NCI-H510A (cell line): ENCODE data around the gene LPAR4.
"Not testable (repeated sequence)": the region's sequence is repeated elsewhere in the genome, so short reads cannot be mapped to it uniquely, and the experiment has no call there.

Experiments
- DNase-seq: peaks from one replicate; lab custom pipeline; 2025; lab: John Stamatoyannopoulos, UW

The LPAR4 gene, protein sequence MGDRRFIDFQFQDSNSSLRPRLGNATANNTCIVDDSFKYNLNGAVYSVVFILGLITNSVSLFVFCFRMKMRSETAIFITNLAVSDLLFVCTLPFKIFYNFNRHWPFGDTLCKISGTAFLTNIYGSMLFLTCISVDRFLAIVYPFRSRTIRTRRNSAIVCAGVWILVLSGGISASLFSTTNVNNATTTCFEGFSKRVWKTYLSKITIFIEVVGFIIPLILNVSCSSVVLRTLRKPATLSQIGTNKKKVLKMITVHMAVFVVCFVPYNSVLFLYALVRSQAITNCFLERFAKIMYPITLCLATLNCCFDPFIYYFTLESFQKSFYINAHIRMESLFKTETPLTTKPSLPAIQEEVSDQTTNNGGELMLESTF

DNA sequence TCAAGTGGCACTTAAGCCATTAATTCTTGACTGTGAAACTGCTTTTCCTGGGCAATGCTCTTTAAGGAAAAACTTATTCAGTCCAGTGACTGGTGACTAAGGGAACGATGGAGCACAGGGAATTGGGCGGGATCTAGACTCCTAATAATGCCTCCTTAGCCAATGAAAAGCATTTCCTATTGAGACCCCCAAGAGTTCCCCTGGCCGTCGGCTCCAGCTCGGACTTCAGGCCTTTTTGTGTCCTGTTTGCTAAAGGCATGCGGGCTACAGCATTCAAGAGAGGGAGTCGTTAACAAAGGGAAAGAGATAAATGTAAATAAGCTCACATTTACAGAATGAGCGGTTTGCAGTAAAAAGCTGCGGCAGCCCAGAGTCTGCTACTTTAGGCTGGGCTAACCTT lies at the start of gene LPAR4:
TSS of gene LPAR4 (plus strand) at position 232 of the 400 bp plus-strand sequence. CDS start 7,150 bp downstream, outside the sequence.
- no peak for DNase-seq

DNA sequence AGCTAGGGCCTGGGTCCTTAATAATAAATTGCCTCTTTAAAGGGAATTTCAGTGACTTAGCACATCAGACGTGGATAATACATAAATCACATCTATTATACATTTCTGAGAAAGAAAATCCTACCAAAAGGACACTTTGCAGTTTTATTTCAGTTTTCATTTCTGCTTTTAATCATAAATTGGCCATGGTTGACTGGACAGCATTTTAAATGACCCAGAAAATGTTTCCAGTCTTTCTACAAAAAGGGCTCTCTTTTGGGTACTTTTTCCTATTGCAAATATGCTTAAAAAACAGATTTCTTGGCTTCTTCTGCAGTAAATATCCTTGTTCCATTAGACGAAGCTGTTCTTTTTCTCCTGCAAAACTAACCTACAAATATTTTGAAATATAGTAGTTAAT lies 41.4 kb upstream of the LPAR4 start:
- DNase-seq = no peak

DNA sequence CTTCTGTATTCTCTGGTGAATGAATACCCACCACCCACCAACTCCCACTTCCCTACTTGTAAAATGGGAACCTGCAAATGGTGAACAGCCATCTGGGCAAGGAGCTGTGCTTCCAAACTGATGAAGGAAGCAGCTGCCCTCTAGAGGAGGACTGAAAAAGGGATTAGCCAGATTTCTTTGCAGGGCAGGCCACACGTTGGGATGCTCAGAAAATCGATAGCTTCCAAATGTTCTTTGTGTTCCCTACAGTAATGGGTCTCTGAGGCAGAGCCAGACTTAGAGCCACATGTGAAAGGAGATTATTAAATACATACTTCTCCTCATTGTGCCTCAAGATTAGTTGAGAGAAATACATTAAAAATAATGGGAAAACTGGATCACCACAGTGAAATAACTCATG lies 39.3 kb upstream of the LPAR4 start:
- no peak for DNase-seq

DNA sequence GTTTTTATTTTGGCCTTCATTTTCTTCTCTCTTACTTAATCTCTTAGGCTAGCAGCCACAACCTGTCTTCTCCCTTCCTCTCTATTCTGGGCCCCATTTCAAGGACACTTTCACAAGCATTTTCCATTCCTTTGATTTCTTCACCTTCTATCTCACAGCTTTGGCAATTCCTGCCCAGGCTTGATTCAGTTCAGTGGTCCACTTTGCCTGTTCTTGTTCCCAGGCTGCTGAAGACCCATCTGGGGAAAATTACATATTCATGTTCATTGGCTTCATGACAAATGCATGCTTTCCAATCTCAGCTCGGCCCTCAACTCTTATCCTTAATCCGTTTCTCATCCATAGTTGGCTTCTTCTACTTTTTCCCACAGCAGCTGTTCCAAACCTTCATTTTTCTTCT lies 38.7 kb upstream of the LPAR4 start:
- no peak for DNase-seq

DNA sequence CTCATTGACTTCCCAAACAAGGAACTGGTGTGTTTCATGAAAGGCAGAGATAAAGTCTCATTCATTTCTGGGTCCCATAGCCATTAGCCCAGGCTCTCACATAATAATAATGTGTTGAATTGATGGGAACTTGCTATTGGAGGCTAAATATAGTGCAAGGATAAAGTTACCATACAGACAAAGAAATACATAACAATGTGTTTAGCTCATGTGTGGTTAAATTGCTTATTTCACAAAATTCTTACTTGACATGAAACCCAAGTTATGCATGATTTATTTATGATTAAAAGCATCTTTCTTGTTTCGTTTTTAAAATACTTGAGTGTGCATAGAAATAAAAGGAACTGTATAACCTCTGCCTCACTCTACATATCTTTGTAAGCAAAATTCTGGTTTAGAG lies 37.3 kb upstream of the LPAR4 start:
- DNase-seq = no peak

DNA sequence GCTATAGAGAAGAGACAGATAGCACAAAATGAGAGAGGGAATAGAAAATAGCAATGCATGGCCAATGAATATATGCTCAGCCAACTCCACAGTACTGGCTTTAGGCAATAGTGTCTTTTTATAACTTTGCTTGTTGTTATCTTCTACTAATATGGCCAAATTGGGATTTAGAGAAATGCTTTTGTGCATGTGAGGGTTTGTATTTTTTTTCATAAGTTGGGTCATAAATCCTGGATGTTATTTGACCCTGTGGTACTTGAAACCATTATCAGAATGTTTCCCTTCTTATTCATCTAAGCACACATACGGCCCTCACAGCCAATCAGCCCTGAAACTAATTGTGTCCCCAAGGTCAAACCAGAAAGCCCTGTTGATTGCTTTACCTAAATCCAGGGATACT lies 35.2 kb upstream of the LPAR4 start:
- no peak for DNase-seq

DNA sequence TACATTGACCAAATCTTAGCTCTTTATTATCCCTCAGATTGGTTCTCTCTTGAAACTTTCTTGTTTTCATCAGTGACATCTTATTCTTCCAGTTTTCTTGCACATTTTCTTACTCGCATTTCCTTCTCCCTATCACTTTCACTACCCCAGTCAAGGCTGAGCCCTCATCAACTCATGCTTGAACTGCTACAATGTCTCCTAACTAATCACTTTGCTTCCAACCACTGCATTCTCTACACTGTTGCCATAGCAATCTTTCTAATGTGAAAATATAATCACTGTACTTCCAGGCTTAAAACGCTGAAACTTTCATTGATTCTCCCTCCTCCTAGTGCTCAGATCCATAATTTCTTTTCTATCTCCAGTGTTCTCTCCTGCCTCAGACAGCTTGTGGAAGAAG lies 22.2 kb upstream of the LPAR4 start:
- no peak for DNase-seq

DNA sequence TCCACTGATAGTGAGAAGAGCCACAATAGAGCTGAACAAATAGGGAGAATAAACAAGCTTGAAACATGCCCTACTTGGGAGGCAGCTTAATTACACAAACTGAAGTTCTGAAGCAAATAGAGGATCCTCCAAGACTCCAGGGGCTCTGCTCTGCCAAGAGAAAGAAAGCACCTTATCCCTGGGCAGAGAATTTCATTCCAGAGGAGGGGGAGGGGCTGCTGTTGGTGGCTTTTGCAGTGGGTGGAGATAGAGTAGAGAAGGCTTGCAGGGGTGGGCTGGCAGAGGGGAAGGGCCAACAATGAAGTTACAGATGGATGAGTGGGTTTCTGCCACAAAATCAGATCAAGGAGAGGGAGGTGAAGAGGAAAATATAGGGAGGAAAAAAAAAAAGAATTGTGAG lies 1.0 kb upstream of the LPAR4 start:
- no peak for DNase-seq

DNA sequence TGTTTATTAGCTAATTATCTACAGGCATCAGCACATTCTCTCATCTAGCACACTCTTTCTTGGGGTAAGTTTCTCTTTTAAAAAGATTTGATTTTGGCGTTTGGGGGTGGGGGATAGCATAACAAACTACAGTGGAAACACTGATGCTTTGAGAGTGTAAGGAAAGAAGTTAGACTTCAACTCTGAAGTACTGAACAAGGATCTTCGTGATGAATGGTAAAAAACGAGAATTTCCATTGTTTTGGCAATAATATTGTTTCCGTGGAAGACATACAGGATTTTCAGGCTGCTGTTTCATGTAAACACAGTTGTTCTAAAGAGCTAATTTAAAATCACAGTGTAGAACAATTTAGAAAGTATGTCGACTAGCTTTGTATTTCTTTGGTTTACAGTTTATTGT lies 451 bp downstream of the LPAR4 start:
- no peak for DNase-seq

DNA sequence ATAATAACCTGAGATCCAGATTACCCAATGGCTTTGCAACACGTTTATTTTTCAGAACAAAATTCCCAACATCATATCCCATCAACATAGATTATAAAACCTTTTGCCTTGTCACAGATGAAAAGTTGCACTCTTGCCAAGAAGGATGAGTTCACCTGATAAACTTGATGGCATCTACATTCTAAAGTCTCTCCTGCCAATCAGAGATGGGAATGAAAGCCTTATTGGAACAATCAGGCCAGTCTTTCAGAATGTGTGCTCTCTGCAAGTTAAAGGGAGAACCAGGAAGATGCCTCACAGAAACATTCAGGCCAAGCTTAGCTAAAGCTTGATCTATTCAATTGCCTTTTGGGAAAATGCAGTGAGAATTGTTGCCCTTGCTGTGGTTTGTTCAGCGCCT lies 1.3 kb downstream of the LPAR4 start:
- no peak for DNase-seq

DNA sequence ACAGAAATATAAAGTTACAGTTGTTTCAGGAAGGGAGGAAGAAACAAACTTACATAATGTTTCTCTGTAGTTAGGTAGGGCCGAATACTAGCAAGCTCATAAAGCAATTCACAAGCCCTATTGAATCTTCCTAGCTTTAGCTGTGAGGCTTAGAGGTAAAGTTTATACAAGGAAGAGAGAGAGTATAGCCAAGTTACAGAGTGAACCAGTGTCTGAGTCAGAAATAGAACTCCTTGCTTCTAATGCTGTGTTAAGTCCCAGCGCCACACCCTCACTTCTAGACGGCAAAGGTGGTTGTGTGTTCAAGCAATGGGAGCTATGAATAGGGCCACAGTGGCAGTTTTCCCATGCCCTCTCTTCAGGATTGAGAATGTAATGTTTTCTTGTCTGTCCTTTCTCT lies 6.1 kb downstream of the LPAR4 start:
- no peak for DNase-seq

DNA sequence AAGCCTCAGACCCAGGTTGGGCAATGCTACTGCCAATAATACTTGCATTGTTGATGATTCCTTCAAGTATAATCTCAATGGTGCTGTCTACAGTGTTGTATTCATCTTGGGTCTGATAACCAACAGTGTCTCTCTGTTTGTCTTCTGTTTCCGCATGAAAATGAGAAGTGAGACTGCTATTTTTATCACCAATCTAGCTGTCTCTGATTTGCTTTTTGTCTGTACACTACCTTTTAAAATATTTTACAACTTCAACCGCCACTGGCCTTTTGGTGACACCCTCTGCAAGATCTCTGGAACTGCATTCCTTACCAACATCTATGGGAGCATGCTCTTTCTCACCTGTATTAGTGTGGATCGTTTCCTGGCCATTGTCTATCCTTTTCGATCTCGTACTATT lies 7.4 kb downstream of the LPAR4 start:
- no peak for DNase-seq

DNA sequence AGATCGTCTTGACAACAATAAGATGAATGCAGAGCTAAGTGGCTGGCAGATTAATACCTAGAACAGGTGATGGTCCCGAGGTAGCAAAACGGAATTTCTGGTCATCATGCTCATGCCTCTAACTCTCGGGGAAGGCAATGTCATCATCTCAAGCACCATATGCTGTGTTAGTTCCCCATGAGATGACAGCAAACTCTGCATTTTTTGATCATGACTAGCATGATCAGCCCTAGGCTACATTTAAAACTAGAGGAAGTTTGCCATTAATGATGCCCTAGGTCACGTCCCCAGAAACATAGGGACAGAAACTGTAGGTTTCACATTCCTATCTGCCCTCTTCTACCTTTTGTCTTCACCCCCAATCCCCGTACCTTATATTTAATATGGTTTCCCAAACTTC lies 11.6 kb downstream of the LPAR4 start:
- no peak for DNase-seq

DNA sequence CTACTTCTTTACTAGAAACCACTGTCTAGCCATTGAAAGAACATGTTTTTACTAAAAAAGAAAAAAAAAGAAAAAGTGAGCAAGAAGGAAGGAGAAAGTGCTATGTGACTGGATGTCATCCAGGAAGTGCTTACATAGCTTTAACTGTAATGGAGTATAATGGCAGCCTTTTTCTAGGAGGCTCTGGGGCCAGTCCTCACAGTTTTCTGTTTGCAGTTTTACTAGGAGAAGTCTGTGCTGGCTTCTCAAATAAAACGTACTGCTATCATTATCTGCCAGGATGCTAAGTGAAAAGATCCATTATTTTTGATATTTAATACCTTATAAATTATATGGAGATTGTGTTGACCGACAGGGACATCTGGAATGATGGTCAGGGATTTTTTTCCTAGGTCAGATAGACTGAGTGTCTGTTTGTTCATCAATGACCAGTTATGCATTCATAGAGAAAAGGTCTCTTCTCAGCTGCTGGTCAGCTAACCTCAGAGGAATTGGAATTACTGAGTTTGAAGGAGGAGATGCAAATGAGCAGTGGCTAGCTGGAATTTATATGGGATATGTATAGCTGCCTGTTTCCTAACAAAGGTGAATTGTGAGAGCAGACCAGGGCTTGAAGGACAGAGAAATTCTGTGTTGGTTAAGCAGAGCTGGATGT lies 21.7 kb downstream of the LPAR4 start:
- no peak for DNase-seq

DNA sequence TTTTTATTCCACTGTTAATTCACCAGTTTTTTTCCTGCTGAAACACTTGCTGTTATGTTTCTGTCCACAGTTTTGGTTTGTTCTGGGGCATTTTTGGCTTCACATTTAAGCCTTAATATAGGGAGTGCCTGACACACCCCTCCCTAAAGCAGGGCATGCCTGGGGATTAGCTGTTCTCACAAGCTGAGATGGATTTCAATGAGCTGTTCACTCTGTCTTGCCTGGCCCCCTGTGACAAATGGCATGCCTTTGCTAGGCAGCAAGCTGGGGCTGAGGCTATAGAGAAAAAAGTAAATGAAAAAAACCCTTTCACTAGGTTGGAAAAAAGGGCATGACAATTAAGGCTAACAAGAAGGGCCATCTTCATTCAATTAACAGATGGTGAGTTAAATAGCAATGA lies 22.4 kb downstream of the LPAR4 start:
- no peak for DNase-seq

DNA sequence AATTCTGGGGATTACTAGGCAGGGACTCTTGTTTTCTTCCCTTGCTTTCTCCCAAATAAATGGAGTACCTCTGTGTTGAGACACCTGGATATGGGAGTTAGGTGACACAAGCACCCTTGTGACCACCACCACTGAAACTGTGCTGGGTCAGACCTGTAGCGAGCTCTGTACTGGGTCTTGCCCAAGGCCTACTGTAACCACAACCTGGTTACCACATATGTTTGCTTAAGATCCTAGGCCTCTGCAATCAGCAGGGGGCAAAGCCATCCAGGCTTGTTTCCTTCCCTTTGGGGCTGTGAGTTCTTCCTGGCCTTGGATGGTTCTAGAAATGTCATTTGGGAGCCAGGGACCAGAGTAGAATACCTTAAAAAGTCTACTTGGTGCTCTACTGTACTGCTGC lies 49.4 kb downstream of the LPAR4 start:
- DNase-seq = no peak

DNA sequence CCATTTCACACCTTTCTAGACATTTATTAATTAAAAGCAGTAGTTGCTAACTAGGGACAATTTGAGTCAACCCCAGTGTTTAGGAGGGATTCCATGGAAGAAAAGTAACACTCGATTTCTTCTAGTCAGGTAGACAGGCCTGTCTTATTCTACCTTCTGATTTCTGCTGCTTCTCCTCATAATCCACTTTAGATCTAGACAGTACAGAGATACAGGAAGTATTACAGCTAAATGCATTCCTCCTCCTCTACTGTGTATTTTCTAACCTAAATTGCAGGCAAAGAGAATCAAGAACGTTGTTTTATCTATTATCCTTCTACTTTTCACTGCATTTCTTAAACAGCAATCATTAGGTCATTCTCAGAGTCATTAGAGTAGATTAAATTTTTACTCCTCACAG lies 52.6 kb downstream of the LPAR4 start:
- DNase-seq = no peak

DNA sequence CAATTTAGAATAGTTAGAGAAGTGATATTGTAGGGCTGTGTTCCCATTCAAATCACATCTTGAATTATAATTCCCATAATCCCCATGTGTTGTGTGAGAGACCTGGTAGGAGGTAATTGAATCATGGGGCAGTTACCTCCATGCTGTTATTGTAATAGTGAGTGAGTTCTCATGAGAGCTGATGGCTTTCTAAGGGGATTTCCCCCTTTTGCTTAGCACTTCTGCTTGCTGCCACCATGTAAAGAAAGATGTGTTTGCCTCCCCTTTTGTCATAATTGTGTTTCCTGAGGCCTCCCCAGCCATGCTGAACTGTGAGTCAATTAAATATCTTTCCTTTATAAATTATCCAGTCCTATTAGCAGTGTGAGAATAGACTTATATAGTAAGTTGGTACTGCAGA lies 53.2 kb downstream of the LPAR4 start:
- no peak for DNase-seq

DNA sequence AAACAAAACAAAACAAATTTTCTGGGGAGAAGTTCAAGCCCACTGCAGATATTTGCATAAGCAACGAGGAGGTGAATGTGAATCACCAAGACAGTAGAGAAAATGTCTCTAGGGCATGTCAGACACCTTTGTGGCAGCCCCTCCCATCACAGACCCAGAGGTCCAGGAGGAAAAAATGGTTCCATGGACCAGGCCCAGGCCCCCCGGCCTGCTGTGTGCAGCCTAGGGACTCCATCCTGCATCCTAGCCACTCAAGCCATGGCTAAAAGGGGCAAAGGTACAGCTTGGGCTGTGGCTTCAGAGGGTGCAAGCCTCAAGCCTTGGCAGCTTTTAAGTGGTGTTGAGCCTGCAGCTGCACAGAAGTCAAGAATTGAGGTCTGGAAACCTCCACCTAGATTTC lies 54.0 kb downstream of the LPAR4 start:
- no peak for DNase-seq

DNA sequence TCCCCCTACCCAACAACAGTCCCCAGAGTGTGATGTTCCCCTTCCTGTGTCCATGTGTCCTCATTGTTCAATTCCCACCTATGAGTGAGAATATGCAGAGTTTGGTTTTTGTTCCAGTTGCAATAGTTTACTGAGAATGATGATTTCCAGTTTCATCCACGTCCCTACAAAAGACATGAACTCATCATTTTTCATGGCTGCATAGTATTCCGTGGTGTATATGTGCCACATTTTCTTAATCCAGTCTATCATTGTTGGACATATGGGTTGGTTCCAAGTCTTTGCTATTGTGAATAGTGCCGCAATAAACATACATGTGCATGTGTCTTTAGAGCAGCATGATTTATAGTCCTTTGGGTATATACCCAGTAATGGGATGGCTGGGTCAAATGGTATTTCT lies 55.0 kb downstream of the LPAR4 start:
- DNase-seq = not testable (repeated sequence)
